Upper lobe of left lung (tissue), 6 donors: ENCODE measurements around the gene ESRP2. TPM values are rescaled to one million over a fixed set of nuclear protein-coding genes. Genes with fewer than 3 reads are reported as not detected.

ENCODE experiments used
- ATAC-seq, 2 donors: fragments of 200-7000 bp; cut with Tn5 transposase; one replicate each; pipeline ENCODE4 v1.9.1; 2022; ENCODE audit warnings: mild to moderate bottlenecking in 2 of 2, moderate library complexity in 2 of 2; ENCODE audit not compliant: low FRiP score in 2 of 2
- DNase-seq, 2 donors: peaks; one replicate each; pipeline ENCODE4 v3.0.0-alpha.2; 2019 to 2020
- H3K27ac ChIP-seq, 4 donors: fragments of 200-600 bp; sonication (generic); one replicate each; pipeline ENCODE4 v1.5.1; 2016 to 2019
- H3K27me3 ChIP-seq, 4 donors: fragments of 200-600 bp; sonication (generic); one replicate each; pipeline ENCODE4 v1.5.1; 2017 to 2019
- H3K36me3 ChIP-seq, 4 donors: fragments of 200-600 bp; sonication (generic); one replicate each; pipeline ENCODE4 v1.5.1; 2016 to 2019
- H3K4me1 ChIP-seq, 4 donors: fragments of 200-600 bp; sonication (generic); one replicate each; pipeline ENCODE4 v1.5.1; 2018 to 2019
- H3K4me3 ChIP-seq, 4 donors: fragments of 200-600 bp; sonication (generic); one replicate each; pipeline ENCODE4 v1.5.1; 2017 to 2019; ENCODE audit warnings: mild to moderate bottlenecking in 2 of 4, moderate library complexity in 1 of 4
- H3K9me3 ChIP-seq, 4 donors: fragments of 200-600 bp; sonication (generic); one replicate each; pipeline ENCODE4 v1.5.1; 2018 to 2019
- CTCF ChIP-seq, 6 experiments: fragments of 450-650 bp in 4 of 6; fragments of 200-600 bp in 2 of 6; sonication (generic) in 2 of 6; IDR thresholded peaks; one replicate each; pipeline ENCODE4 v1.5.1; 2016 to 2019; ENCODE audit warnings: antibody characterized with exemption in 6 of 6
- EP300 ChIP-seq, 4 donors: sonication (generic); formaldehyde crosslinking; IDR thresholded peaks; one replicate each; pipeline ENCODE4 v1.5.1; 2017; ENCODE audit warnings: antibody characterized with exemption in 4 of 4, control low read depth in 2 of 4
- POLR2A ChIP-seq, 4 donors: fragments of 450-650 bp; IDR thresholded peaks; one replicate each; pipeline ENCODE4 v1.5.1; 2016 to 2017; ENCODE audit warnings: antibody characterized with exemption in 4 of 4, mild to moderate bottlenecking in 2 of 4
- POLR2AphosphoS5 ChIP-seq, 2 donors: sonication (generic); formaldehyde crosslinking; IDR thresholded peaks; one replicate each; pipeline ENCODE4 v1.5.1; 2017; ENCODE audit warnings: antibody characterized with exemption in 2 of 2
- WGBS, 2 donors: methylation state at CpG; one replicate each; pipeline ENCODE4 v1.1.5; 2017 to 2018; 5-methylcytosine and 5-hydroxymethylcytosine counted together
- total RNA-seq, 6 donors: library from RNA; depleted of rRNA in 4 of 6; stranded (reverse); fragments of >200 nt in 4 of 6; gene quantifications; one replicate each; pipeline versions ENCODE4 v1.1.0 to v1.2.1, GENCODE V29; 2016 to 2021
- donor health status: DM: no; HTN: no; CAD: no; lungs with moderate emphysema.
- donor health status: DM: no; HTN: yes; CAD: no; lungs with severe emphysema.

ESRP2 gene
- total RNA-seq, 6 donors from 2014 or later: 54.2 to 102 (median 64.4) TPM

- peaks cover 0 to 49% (median 24%) of the 10 kb centered on the region in 4 donors for H3K36me3 ChIP-seq
- no peaks in the 10 kb centered on the region for H3K9me3 ChIP-seq
- peak overlapping the region in 1 of 4 donors; percentile 19 for H3K27ac ChIP-seq
- DNase-seq (no peak), ATAC-seq (no peak)
- TF ChIP-seq EP300 (IDR thresholded peaks at IDR 0.05): no peak
- TF ChIP-seq CTCF (IDR thresholded peaks at IDR 0.05): no peak
- TF ChIP-seq POLR2AphosphoS5 (IDR thresholded peaks at IDR 0.05): no peak
- H3K27me3 ChIP-seq: no peaks in the 10 kb centered on the region
- 90 to 93% methylated on average over 4 to 9 of the region's 9 CpGs for WGBS, 2 donors
- H3K4me3 ChIP-seq: no peak overlapping the region
- peaks cover 3 to 52% (median 39%) of the 10 kb centered on the region in 4 donors for H3K4me1 ChIP-seq
These were observed 5.8 kb downstream of the ESRP2 start for GRCh38 chr16:68230176-68230571.

- ATAC-seq: peak in 1 of 2 donors; percentile 59
- TF ChIP-seq CTCF (IDR thresholded peaks at IDR 0.05): peak; percentile 66 to 87 (median 82)
- no peak for TF ChIP-seq POLR2AphosphoS5 (IDR thresholded peaks at IDR 0.05)
- no peak for TF ChIP-seq EP300 (IDR thresholded peaks at IDR 0.05)
- TF ChIP-seq POLR2A (IDR thresholded peaks at IDR 0.05): no peak
- Histone ChIP-seq H3K4me3 (no peak overlapping the region), H3K27me3 (no peaks in the 10 kb centered on the region), H3K36me3 (peaks cover 0 to 52% (median 24%) of the 10 kb centered on the region in 4 donors), H3K27ac (peak overlapping the region in 1 of 4 donors; percentile 19), H3K4me1 (peaks cover 3 to 49% (median 39%) of the 10 kb centered on the region in 4 donors), H3K9me3 (no peaks in the 10 kb centered on the region)
- 54 to 55% methylated on average over 4 of the region's 4 CpGs for WGBS, 2 donors
- no peak for DNase-seq
These were observed 6.3 kb downstream of the ESRP2 start for GRCh38 chr16:68229431-68230175.

- ATAC-seq (no peak), DNase-seq (no peak)
- TF ChIP-seq EP300 (IDR thresholded peaks at IDR 0.05): no peak
- no peak for TF ChIP-seq POLR2A (IDR thresholded peaks at IDR 0.05)
- no peak for TF ChIP-seq CTCF (IDR thresholded peaks at IDR 0.05)
- no peak for TF ChIP-seq POLR2AphosphoS5 (IDR thresholded peaks at IDR 0.05)
- Histone ChIP-seq H3K36me3 (peaks cover 0 to 52% (median 24%) of the 10 kb centered on the region in 4 donors), H3K4me1 (peaks cover 3 to 39% (median 32%) of the 10 kb centered on the region in 4 donors), H3K27ac (peak overlapping the region in 2 of 4 donors; percentile 11 to 30), H3K9me3 (no peaks in the 10 kb centered on the region), H3K4me3 (no peak overlapping the region), H3K27me3 (no peaks in the 10 kb centered on the region)
- WGBS, 2 donors: 78 to 87% methylated on average over 3 of the region's 3 CpGs
These were observed 7.3 kb downstream of the ESRP2 start for GRCh38 chr16:68228652-68229051.

GRCh38 chr16:68227850-68228553, 7.9 kb downstream of the ESRP2 start:
- Histone ChIP-seq H3K27ac (peak overlapping the region in 2 of 4 donors; percentile 6 to 44), H3K9me3 (no peaks in the 10 kb centered on the region), H3K27me3 (no peaks in the 10 kb centered on the region), H3K36me3 (peaks cover 0 to 54% (median 24%) of the 10 kb centered on the region in 4 donors), H3K4me1 (peaks cover 3 to 33% (median 27%) of the 10 kb centered on the region in 4 donors), H3K4me3 (no peak overlapping the region)
- WGBS, 2 donors: 49 to 71% methylated on average over 2 of the region's 2 CpGs
- ATAC-seq: no peak
- TF ChIP-seq POLR2AphosphoS5 (IDR thresholded peaks at IDR 0.05) (no peak), CTCF (IDR thresholded peaks at IDR 0.05) (peak in 1 of 6 experiments; percentile 21), EP300 (IDR thresholded peaks at IDR 0.05) (no peak), POLR2A (IDR thresholded peaks at IDR 0.05) (no peak)
- DNase-seq: no peak
